ENCODE results near the gene MEF2D. TPM values are rescaled to one million over a fixed set of nuclear protein-coding genes. Genes with fewer than 3 reads are reported as not detected.

MEF2D gene
- polyA plus RNA-seq, 1 donor (not counting 4 experiments of a cell fraction or from before 2014, with no cell fraction given) = 9.3 TPM

DNA sequence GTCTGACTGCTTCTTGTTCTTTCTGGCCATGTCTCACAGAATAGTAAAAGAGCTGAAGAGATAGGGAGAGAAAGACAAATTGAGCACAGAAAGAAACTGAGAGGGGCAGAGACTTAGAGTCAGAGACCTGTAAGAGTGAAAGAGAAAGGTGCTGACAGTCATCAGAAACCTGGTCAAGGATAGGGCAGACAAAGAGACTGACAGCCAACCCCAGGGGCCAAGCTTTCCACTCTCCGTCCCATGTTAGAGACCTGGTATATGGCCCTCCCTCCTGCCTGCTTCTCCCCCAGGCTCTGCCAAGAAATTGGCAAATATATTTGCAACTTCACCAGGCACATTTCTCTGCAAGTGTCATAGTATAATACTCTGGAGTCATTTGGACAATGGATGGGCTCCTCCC is 67.0 kb downstream of the MEF2D start:
- DNase-seq (ENCODE audit: low read depth, low spot score) (no peak), FAIRE-seq (no peak)
- no peaks in the 10 kb centered on the region for H3K9me1 ChIP-seq (ENCODE audit: control insufficient read depth, extremely low read depth, insufficient read depth, low read length)
- peaks cover 89% of the 10 kb centered on the region for H3K27me3 ChIP-seq (ENCODE audit: control insufficient read depth, extremely low read depth, insufficient read depth, low read length)
- no peaks in the 10 kb centered on the region for H3K36me3 ChIP-seq (ENCODE audit: control insufficient read depth in 2 of 2, extremely low read depth in 1 of 2, insufficient read depth in 2 of 2, low read length in 2 of 2)
- dilution Hi-C loops (cut with MboI; ENCODE audit: extremely low pct_ligation_motif_present, low sequenced_read_pairs) = no loop called here
- no peak overlapping the region for H3K4me3 ChIP-seq (ENCODE audit: control insufficient read depth in 2 of 3, extremely low read depth in 1 of 3, insufficient read depth in 2 of 3, low read depth in 1 of 3, low read length in 3 of 3)
- no peak overlapping the region for H3K4me2 ChIP-seq (ENCODE audit: control insufficient read depth, extremely low read depth, insufficient read depth, low read depth, low read length)
- no peak overlapping the region for H3K9ac ChIP-seq (ENCODE audit: control insufficient read depth, extremely low read depth, insufficient read depth, low read length)
- H3K4me1 ChIP-seq (ENCODE audit: control insufficient read depth, extremely low read depth, insufficient read depth, low read length) = peaks cover 3% of the 10 kb centered on the region
- no peaks in the 10 kb centered on the region for H3K9me3 ChIP-seq (ENCODE audit: control insufficient read depth, low read depth, low read length)
- no peak for TF ChIP-seq EZH2 (IDR thresholded peaks at IDR 0.05; ENCODE audit: low read length)
- TF ChIP-seq, protein P1, sequence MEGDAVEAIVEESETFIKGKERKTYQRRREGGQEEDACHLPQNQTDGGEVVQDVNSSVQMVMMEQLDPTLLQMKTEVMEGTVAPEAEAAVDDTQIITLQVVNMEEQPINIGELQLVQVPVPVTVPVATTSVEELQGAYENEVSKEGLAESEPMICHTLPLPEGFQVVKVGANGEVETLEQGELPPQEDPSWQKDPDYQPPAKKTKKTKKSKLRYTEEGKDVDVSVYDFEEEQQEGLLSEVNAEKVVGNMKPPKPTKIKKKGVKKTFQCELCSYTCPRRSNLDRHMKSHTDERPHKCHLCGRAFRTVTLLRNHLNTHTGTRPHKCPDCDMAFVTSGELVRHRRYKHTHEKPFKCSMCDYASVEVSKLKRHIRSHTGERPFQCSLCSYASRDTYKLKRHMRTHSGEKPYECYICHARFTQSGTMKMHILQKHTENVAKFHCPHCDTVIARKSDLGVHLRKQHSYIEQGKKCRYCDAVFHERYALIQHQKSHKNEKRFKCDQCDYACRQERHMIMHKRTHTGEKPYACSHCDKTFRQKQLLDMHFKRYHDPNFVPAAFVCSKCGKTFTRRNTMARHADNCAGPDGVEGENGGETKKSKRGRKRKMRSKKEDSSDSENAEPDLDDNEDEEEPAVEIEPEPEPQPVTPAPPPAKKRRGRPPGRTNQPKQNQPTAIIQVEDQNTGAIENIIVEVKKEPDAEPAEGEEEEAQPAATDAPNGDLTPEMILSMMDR (optimal IDR thresholded peaks at IDR 0.05 in 1 of 3, IDR thresholded peaks at IDR 0.05 in 1 of 3, conservative IDR thresholded peaks at IDR 0.05 in 1 of 3; ENCODE audit: extremely low read depth in 1 of 3, insufficient read depth in 2 of 3, low read length in 3 of 3) = no peak
- no peaks in the 10 kb centered on the region for H4K20me1 ChIP-seq (ENCODE audit: control insufficient read depth, extremely low read depth, insufficient read depth, low read length)
- H2AFZ ChIP-seq (ENCODE audit: control insufficient read depth, low read length) = no peak overlapping the region
- no peak overlapping the region for H3K27ac ChIP-seq (ENCODE audit: control insufficient read depth, insufficient read depth, low read length)
- no peaks in the 10 kb centered on the region for H3K79me2 ChIP-seq (ENCODE audit: control insufficient read depth, insufficient read depth, low read length)

DNA sequence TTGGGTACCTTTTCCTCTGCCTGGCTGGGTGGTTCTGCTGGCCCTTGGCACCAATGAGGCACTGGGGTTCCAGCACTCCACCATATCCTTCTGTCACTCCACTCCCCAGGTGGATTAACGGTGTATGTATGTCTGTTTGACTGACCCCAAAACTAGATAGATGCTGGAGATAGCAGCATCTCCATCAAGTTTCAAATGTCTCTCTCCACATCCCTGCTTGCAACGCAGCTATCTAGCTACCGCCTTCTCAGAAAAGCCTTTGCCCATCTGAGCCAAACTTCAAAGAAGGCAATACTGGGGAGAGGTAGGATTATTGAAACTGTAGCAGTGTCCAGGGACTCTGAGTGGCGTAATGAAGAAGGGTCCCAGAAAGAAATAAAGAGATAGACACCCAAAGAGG is 67.5 kb downstream of the MEF2D start:
- H3K27ac ChIP-seq (ENCODE audit: control insufficient read depth, insufficient read depth, low read length) = no peak overlapping the region
- peaks cover 89% of the 10 kb centered on the region for H3K27me3 ChIP-seq (ENCODE audit: control insufficient read depth, extremely low read depth, insufficient read depth, low read length)
- H3K36me3 ChIP-seq (ENCODE audit: control insufficient read depth in 2 of 2, extremely low read depth in 1 of 2, insufficient read depth in 2 of 2, low read length in 2 of 2) = no peaks in the 10 kb centered on the region
- H3K4me2 ChIP-seq (ENCODE audit: control insufficient read depth, extremely low read depth, insufficient read depth, low read depth, low read length) = no peak overlapping the region
- H3K9me1 ChIP-seq (ENCODE audit: control insufficient read depth, extremely low read depth, insufficient read depth, low read length) = no peaks in the 10 kb centered on the region
- FAIRE-seq (no peak), DNase-seq (ENCODE audit: low read depth, low spot score) (no peak)
- H4K20me1 ChIP-seq (ENCODE audit: control insufficient read depth, extremely low read depth, insufficient read depth, low read length) = no peaks in the 10 kb centered on the region
- no peak overlapping the region for H3K9ac ChIP-seq (ENCODE audit: control insufficient read depth, extremely low read depth, insufficient read depth, low read length)
- H3K4me1 ChIP-seq (ENCODE audit: control insufficient read depth, extremely low read depth, insufficient read depth, low read length) = peaks cover 3% of the 10 kb centered on the region
- H3K4me3 ChIP-seq (ENCODE audit: control insufficient read depth in 2 of 3, extremely low read depth in 1 of 3, insufficient read depth in 2 of 3, low read depth in 1 of 3, low read length in 3 of 3) = no peak overlapping the region
- H2AFZ ChIP-seq (ENCODE audit: control insufficient read depth, low read length) = no peak overlapping the region
- TF ChIP-seq EZH2 (IDR thresholded peaks at IDR 0.05; ENCODE audit: low read length) = peak; percentile 17
- TF ChIP-seq, protein P1 (optimal IDR thresholded peaks at IDR 0.05 in 1 of 3, IDR thresholded peaks at IDR 0.05 in 1 of 3, conservative IDR thresholded peaks at IDR 0.05 in 1 of 3; ENCODE audit: extremely low read depth in 1 of 3, insufficient read depth in 2 of 3, low read length in 3 of 3) = no peak
- dilution Hi-C loops (cut with MboI; ENCODE audit: extremely low pct_ligation_motif_present, low sequenced_read_pairs) = no loop called here
- no peaks in the 10 kb centered on the region for H3K79me2 ChIP-seq (ENCODE audit: control insufficient read depth, insufficient read depth, low read length)
- H3K9me3 ChIP-seq (ENCODE audit: control insufficient read depth, low read depth, low read length) = no peaks in the 10 kb centered on the region

All from keratinocyte (primary cell).